K562 (cell line): Measurements from ENCODE around the gene FXYD1. TPM values are rescaled to one million over a fixed set of nuclear protein-coding genes. Genes with fewer than 3 reads are reported as not detected.

Experiments
- CSDE1 ChIP-seq, 2 experiments: fragments of 450-650 bp; IDR thresholded peaks; 2 replicates each; pipeline ENCODE4 v1.6.1; 2016; ENCODE audit warnings: mild to moderate bottlenecking in 1 of 2
- DNMT1 ChIP-seq: fragments of 450-650 bp; IDR thresholded peaks from 2 replicates; pipeline ENCODE4 v1.6.1; 2016; ENCODE audit warnings: antibody characterized with exemption, mild to moderate bottlenecking
- E2F4 ChIP-seq: sonication (generic); formaldehyde crosslinking; IDR thresholded peaks from 2 replicates; pipeline ENCODE4 v1.8.0; 2022; ENCODE audit warnings: mild to moderate bottlenecking, low read depth, missing genetic modification reagents
- GABPB1 ChIP-seq: sonication (generic); formaldehyde crosslinking; IDR thresholded peaks from 2 replicates; pipeline ENCODE4 v1.8.0; 2022; ENCODE audit warnings: mild to moderate bottlenecking, missing genetic modification reagents
- IRF9 ChIP-seq: fragments of 450-650 bp; IDR thresholded peaks from 2 replicates; pipeline ENCODE4 v1.6.1; 2016; ENCODE audit warnings: missing biosample characterization, missing genetic modification characterization
- KDM4B ChIP-seq, 2 experiments: fragments of 450-650 bp in 1 of 2; sonication (generic) in 1 of 2; IDR thresholded peaks; 2 replicates each; pipeline ENCODE4 v1.6.1; 2016 to 2017; ENCODE audit warnings: borderline replicate concordance in 2 of 2, antibody characterized with exemption in 1 of 2, low read depth in 1 of 2, mild to moderate bottlenecking in 1 of 2
- KLF16 ChIP-seq: IDR thresholded peaks from 2 replicates; pipeline ENCODE4 v1.6.1; 2016; ENCODE audit warnings: antibody characterized with exemption
- NELFE ChIP-seq: IDR thresholded peaks from 2 replicates; pipeline ENCODE4 v1.6.1; 2011; ENCODE audit warnings: mild to moderate bottlenecking; ENCODE audit not compliant: insufficient read depth, insufficient read length
- NFE2L1 ChIP-seq: fragments of 450-650 bp; IDR thresholded peaks from 2 replicates; pipeline ENCODE4 v1.6.1; 2016; ENCODE audit warnings: missing genetic modification characterization, low read depth, mild to moderate bottlenecking, missing compliant biosample characterization, moderate library complexity, borderline replicate concordance
- NR0B1 ChIP-seq: fragments of 450-650 bp; IDR thresholded peaks from one replicate; pipeline ENCODE4 v1.6.1; 2018; ENCODE audit warnings: mild to moderate bottlenecking, moderate library complexity; ENCODE audit not compliant: partially characterized antibody
- NUFIP1 ChIP-seq: fragments of 450-650 bp; IDR thresholded peaks from 2 replicates; pipeline ENCODE4 v1.6.1; 2018; ENCODE audit not compliant: partially characterized antibody
- STAT5A ChIP-seq: IDR thresholded peaks from 2 replicates; pipeline ENCODE4 v1.6.1; 2012; ENCODE audit warnings: low read length, inconsistent platforms, borderline replicate concordance
- ZHX1 ChIP-seq: fragments of 150-350 bp; conservative IDR thresholded peaks from 2 replicates; pipeline ENCODE4 v1.6.1; 2014; ENCODE audit warnings: low read length
- ZNF232 ChIP-seq: sonication (generic); formaldehyde crosslinking; IDR thresholded peaks from 2 replicates; pipeline ENCODE4 v1.8.0; 2022; ENCODE audit warnings: mild to moderate bottlenecking, missing genetic modification reagents
- ZNF639 ChIP-seq, 2 experiments: fragments of 200-800 bp in 1 of 2; sonication (Bioruptor generic) in 1 of 2; sonication (generic) in 1 of 2; formaldehyde crosslinking in 1 of 2; IDR thresholded peaks in 1 of 2; conservative IDR thresholded peaks in 1 of 2; 2 replicates each; pipeline versions ENCODE4 v1.5.0 to v1.6.1; 2016 to 2020; ENCODE audit warnings: missing compliant biosample characterization in 1 of 2, missing genetic modification characterization in 1 of 2, missing genetic modification reagents in 1 of 2
- ZSCAN29 ChIP-seq: fragments of 450-650 bp; IDR thresholded peaks from 2 replicates; pipeline ENCODE4 v1.6.1; 2017
- polyA plus RNA-seq, 8 experiments: library from polyadenylated mRNA; depleted of rRNA in 4 of 8; stranded (reverse) in 5 of 8; unstranded in 3 of 8; fragments of >200 nt; fragmentation: Nextera tagmentation in 2 of 8; fragmentation: Illumina TruSeq in 1 of 8; extraction: Ambion mirVana in 2 of 8; extraction: Trizol in 1 of 8; gene quantifications; 2 replicates each; pipeline versions ENCODE4 v1.2.1 to v1.2.3, GENCODE V29; 2011 to 2014; ENCODE audit warnings: inconsistent platforms in 1 of 8, missing spikeins in 1 of 8
- total RNA-seq, 7 experiments: library from RNA; depleted of rRNA in 6 of 7; stranded (reverse); fragments of >200 nt in 6 of 7; fragmentation: Illumina TruSeq in 2 of 7; extraction: Trizol in 2 of 7; gene quantifications; 2 replicates each; pipeline versions ENCODE4 v1.2.1 to v1.2.3, GENCODE V29; 2011 to 2021; ENCODE audit warnings: low replicate concordance in 1 of 7

FXYD1 gene
- total and polyA plus RNA-seq, 9 of the 15 experiments (the other 6 are each of a cell fraction or from before 2014, with no cell fraction given) = 0.40 to 3.2 (median 1.8) TPM; not detected in 3

- TF ChIP-seq GABPB1 (CRISPR knock-in tag) (no peak), NR0B1 (no peak), KDM4B (IDR thresholded peaks at IDR 0.05; ENCODE audit: borderline replicate concordance in 2 of 2, low read depth in 1 of 2) (no peak), E2F4 (no peak), ZNF232 (CRISPR knock-in tag) (no peak), ZHX1 (no peak), NUFIP1 (peak; percentile 84), STAT5A (peak; percentile 95), IRF9 (peak; percentile 87), KLF16 (no peak), NFE2L1 (tag) (peak; percentile 53), ZSCAN29 (no peak), DNMT1 (no peak), NELFE (no peak), ZNF639 (CRISPR knock-in tag; conservative IDR thresholded peaks at IDR 0.05 in 1 of 2, IDR thresholded peaks at IDR 0.05 in 1 of 2) (peak in 1 of 2 experiments; percentile 92; a peak in 2 of 4 replicates), CSDE1 (IDR thresholded peaks at IDR 0.05) (no peak)
These were observed 26.8 kb downstream of the FXYD1 start (continued) for GRCh38 chr19:35165200-35166058.
